ENCODE data around the gene BACE2. TPM values are rescaled to one million over a fixed set of nuclear protein-coding genes. Genes with fewer than 3 reads are reported as not detected.

Gene BACE2
- total and polyA plus RNA-seq, 2 of the 13 experiments (the other 11 are each of a cell fraction or from before 2014, with no cell fraction given) = 0.07 to 0.11 TPM

DNA sequence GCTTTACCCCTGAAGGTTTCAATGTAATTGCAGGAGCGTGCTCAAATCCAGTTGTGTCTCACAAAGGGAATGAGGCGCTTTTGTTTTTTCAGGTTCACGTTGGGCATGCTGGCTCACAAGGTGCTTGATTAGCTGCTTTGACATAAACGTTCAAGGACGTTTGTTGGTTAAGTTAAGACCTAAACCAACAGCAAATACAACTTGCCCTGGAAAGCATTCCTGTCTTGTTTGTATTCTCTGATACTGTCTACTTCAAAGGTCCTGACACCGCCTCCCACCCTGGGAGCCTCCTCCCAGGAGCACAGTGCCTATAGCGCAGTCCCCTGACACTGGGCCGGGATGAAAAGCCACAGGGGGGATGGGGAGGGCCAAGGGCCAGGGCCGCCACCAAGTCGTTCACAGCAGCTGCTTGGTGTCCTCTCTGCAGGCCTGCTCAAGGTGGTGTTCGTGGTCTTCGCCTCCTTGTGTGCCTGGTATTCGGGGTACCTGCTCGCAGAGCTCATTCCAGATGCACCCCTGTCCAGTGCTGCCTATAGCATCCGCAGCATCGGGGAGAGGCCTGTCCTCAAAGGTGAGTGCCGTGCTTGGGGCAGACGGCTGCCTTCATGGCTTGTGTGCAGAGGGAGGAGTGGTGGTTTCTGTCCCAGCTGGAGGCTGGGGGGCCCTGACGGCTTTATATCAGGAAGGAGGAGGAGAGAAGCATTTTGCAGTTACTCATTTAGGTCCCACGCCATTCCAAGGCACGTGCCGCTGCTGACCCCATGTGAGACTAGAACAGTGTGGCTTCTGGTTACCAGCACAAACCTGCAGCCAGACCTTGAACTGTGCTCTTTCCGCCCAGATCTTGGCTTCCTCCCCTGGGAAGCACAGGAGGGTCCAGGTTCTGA, 154.8 kb downstream of the BACE2 start (continued):
- TF ChIP-seq HNF4G (IDR thresholded peaks at IDR 0.05; ENCODE audit: borderline replicate concordance, low read depth, low read length) (peak; percentile 68), HNF4G (CRISPR knock-in tag; IDR thresholded peaks at IDR 0.05; ENCODE audit: borderline replicate concordance, low read depth) (peak; percentile 62; the same call in 1 of the 2 replicates), GATAD1 (CRISPR knock-in tag; IDR thresholded peaks at IDR 0.05) (0 out of 2 replicates have a peak, but pooled peaks have one; percentile 6), NCOA1 (CRISPR knock-in tag; IDR thresholded peaks at IDR 0.05) (peak; percentile 68; the same call in 1 of the 2 replicates), HIVEP1 (CRISPR knock-in tag; IDR thresholded peaks at IDR 0.05) (peak; percentile 76; the same call in 1 of the 2 replicates), ZNF160 (CRISPR knock-in tag; IDR thresholded peaks at IDR 0.05) (peak; percentile 59; the same call in 1 of the 2 replicates), ZNF274 (CRISPR knock-in tag; IDR thresholded peaks at IDR 0.05) (peak; percentile 59; the same call in 1 of the 2 replicates), ZNF430 (CRISPR knock-in tag; IDR thresholded peaks at IDR 0.05) (peak; percentile 66), ADNP (CRISPR knock-in tag; IDR thresholded peaks at IDR 0.05) (no peak), NCOA2 (CRISPR knock-in tag; IDR thresholded peaks at IDR 0.05) (peak; percentile 95), ZFP36L2 (CRISPR knock-in tag; IDR thresholded peaks at IDR 0.05) (no peak), SPEN (CRISPR knock-in tag; IDR thresholded peaks at IDR 0.05; ENCODE audit: low read depth) (peak; percentile 47; the same call in 1 of the 2 replicates), ZNF432 (CRISPR knock-in tag; IDR thresholded peaks at IDR 0.05; ENCODE audit: borderline replicate concordance) (no peak), TEAD3 (CRISPR knock-in tag; optimal IDR thresholded peaks at IDR 0.05; ENCODE audit: borderline replicate concordance) (peak; percentile 96)
- TF ChIP-seq, protein P1, sequence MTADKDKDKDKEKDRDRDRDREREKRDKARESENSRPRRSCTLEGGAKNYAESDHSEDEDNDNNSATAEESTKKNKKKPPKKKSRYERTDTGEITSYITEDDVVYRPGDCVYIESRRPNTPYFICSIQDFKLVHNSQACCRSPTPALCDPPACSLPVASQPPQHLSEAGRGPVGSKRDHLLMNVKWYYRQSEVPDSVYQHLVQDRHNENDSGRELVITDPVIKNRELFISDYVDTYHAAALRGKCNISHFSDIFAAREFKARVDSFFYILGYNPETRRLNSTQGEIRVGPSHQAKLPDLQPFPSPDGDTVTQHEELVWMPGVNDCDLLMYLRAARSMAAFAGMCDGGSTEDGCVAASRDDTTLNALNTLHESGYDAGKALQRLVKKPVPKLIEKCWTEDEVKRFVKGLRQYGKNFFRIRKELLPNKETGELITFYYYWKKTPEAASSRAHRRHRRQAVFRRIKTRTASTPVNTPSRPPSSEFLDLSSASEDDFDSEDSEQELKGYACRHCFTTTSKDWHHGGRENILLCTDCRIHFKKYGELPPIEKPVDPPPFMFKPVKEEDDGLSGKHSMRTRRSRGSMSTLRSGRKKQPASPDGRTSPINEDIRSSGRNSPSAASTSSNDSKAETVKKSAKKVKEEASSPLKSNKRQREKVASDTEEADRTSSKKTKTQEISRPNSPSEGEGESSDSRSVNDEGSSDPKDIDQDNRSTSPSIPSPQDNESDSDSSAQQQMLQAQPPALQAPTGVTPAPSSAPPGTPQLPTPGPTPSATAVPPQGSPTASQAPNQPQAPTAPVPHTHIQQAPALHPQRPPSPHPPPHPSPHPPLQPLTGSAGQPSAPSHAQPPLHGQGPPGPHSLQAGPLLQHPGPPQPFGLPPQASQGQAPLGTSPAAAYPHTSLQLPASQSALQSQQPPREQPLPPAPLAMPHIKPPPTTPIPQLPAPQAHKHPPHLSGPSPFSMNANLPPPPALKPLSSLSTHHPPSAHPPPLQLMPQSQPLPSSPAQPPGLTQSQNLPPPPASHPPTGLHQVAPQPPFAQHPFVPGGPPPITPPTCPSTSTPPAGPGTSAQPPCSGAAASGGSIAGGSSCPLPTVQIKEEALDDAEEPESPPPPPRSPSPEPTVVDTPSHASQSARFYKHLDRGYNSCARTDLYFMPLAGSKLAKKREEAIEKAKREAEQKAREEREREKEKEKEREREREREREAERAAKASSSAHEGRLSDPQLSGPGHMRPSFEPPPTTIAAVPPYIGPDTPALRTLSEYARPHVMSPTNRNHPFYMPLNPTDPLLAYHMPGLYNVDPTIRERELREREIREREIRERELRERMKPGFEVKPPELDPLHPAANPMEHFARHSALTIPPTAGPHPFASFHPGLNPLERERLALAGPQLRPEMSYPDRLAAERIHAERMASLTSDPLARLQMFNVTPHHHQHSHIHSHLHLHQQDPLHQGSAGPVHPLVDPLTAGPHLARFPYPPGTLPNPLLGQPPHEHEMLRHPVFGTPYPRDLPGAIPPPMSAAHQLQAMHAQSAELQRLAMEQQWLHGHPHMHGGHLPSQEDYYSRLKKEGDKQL (CRISPR knock-in tag; IDR thresholded peaks at IDR 0.05; ENCODE audit: low read depth) = peak; percentile 92; the same call in 1 of the 2 replicates
- TF ChIP-seq, protein P2, sequence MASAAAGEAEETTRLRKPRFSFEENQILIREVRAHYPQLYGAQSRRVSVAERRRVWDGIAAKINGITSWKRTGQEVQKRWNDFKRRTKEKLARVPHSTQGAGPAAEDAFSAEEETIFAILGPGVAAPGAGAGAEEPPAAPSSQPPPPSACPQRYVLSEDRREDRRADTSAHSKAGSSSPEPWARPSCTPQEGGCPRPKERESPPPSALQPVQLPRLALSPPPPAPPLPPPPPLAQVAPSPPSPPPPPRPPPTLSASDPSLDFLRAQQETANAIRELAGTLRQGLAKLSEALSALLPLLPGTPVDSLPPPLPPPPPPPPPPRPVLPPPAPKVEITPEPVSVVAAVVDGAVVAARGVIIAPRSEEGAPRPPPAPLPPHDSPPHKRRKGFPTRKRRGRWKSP (CRISPR knock-in tag; IDR thresholded peaks at IDR 0.05) = peak; percentile 19; the same call in 1 of the 2 replicates
- TF ChIP-seq, protein P3, sequence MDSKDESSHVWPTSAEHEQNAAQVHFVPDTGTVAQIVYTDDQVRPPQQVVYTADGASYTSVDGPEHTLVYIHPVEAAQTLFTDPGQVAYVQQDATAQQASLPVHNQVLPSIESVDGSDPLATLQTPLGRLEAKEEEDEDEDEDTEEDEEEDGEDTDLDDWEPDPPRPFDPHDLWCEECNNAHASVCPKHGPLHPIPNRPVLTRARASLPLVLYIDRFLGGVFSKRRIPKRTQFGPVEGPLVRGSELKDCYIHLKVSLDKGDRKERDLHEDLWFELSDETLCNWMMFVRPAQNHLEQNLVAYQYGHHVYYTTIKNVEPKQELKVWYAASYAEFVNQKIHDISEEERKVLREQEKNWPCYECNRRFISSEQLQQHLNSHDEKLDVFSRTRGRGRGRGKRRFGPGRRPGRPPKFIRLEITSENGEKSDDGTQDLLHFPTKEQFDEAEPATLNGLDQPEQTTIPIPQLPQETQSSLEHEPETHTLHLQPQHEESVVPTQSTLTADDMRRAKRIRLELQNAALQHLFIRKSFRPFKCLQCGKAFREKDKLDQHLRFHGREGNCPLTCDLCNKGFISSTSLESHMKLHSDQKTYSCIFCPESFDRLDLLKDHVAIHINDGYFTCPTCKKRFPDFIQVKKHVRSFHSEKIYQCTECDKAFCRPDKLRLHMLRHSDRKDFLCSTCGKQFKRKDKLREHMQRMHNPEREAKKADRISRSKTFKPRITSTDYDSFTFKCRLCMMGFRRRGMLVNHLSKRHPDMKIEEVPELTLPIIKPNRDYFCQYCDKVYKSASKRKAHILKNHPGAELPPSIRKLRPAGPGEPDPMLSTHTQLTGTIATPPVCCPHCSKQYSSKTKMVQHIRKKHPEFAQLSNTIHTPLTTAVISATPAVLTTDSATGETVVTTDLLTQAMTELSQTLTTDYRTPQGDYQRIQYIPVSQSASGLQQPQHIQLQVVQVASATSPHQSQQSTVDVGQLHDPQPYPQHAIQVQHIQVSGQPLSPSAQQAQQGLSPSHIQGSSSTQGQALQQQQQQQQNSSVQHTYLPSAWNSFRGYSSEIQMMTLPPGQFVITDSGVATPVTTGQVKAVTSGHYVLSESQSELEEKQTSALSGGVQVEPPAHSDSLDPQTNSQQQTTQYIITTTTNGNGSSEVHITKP (CRISPR knock-in tag; IDR thresholded peaks at IDR 0.05; ENCODE audit: low read depth) = peak; percentile 48; the same call in 1 of the 2 replicates
